ENCODE data around the gene SCRN1. TPM values are rescaled to one million over a fixed set of nuclear protein-coding genes. Genes with fewer than 3 reads are reported as not detected.

Gene SCRN1
- total and polyA plus RNA-seq, 2 of the 13 experiments (the other 11 are each of a cell fraction or from before 2014, with no cell fraction given) = 43.2 to 49.8 TPM

- 0 out of 2 replicates have a peak, but pooled peaks have one; percentile 15 for TF ChIP-seq SIX1 (CRISPR knock-in tag; IDR thresholded peaks at IDR 0.05; ENCODE audit: borderline replicate concordance)
- peak; percentile 81 for TF ChIP-seq MXD4 (CRISPR knock-in tag; IDR thresholded peaks at IDR 0.05)
- no peak for TF ChIP-seq GLMP (CRISPR knock-in tag; IDR thresholded peaks at IDR 0.05; ENCODE audit: borderline replicate concordance)
- TF ChIP-seq MLX (CRISPR knock-in tag; IDR thresholded peaks at IDR 0.05) = peak; percentile 49; the same call in 1 of the 2 replicates
- TF ChIP-seq CHCHD3 (CRISPR knock-in tag; IDR thresholded peaks at IDR 0.05) = no peak
- TF ChIP-seq ZNF205 (CRISPR knock-in tag; IDR thresholded peaks at IDR 0.05) = no peak
- peak; percentile 78; the same call in 1 of the 2 replicates for TF ChIP-seq DMAP1 (CRISPR knock-in tag; IDR thresholded peaks at IDR 0.05)
- peak; percentile 73; the same call in 1 of the 2 replicates for TF ChIP-seq TFAP4 (IDR thresholded peaks at IDR 0.05; ENCODE audit: borderline replicate concordance, low read depth)
- TF ChIP-seq CREB1 (IDR thresholded peaks at IDR 0.05) = peak; percentile 82
- TF ChIP-seq CREB1 (CRISPR knock-in tag; IDR thresholded peaks at IDR 0.05) = peak; percentile 82
- TF ChIP-seq ETV5 (CRISPR knock-in tag; IDR thresholded peaks at IDR 0.05; ENCODE audit: borderline replicate concordance) = peak; percentile 61; the same call in 1 of the 2 replicates
- no peak for TF ChIP-seq ZKSCAN5 (CRISPR knock-in tag; IDR thresholded peaks at IDR 0.05)
- TF ChIP-seq ZFYVE20 (CRISPR knock-in tag; IDR thresholded peaks at IDR 0.05; ENCODE audit: borderline replicate concordance, low read depth) = no peak
- peak; percentile 27; the same call in 1 of the 2 replicates for TF ChIP-seq FOXJ3 (CRISPR knock-in tag; IDR thresholded peaks at IDR 0.05; ENCODE audit: borderline replicate concordance)
- peak; percentile 59; the same call in 1 of the 2 replicates for TF ChIP-seq MIER3 (CRISPR knock-in tag; IDR thresholded peaks at IDR 0.05; ENCODE audit: borderline replicate concordance)
- TF ChIP-seq ZNF3 (CRISPR knock-in tag; IDR thresholded peaks at IDR 0.05) = no peak
- 0 out of 2 replicates have a peak, but pooled peaks have one; percentile 8 for TF ChIP-seq ZNF710 (CRISPR knock-in tag; IDR thresholded peaks at IDR 0.05; ENCODE audit: borderline replicate concordance)
- TF ChIP-seq ATF3 (CRISPR knock-in tag; IDR thresholded peaks at IDR 0.05) = no peak
- TF ChIP-seq FOXA3 (CRISPR knock-in tag; IDR thresholded peaks at IDR 0.05) = peak; percentile 43; the same call in 1 of the 2 replicates
- no peak; the same call in 1 of the 2 replicates for TF ChIP-seq REPIN1 (CRISPR knock-in tag; IDR thresholded peaks at IDR 0.05; ENCODE audit: borderline replicate concordance, low read depth)
- TF ChIP-seq ZBTB44 (CRISPR knock-in tag; IDR thresholded peaks at IDR 0.05) = no peak
- no peak for TF ChIP-seq BRD4 (CRISPR knock-in tag; IDR thresholded peaks at IDR 0.05)
- peak; percentile 47; the same call in 1 of the 2 replicates for TF ChIP-seq SIN3B (IDR thresholded peaks at IDR 0.05; ENCODE audit: low read length)
- TF ChIP-seq MYC (CRISPR knock-in tag; IDR thresholded peaks at IDR 0.05; ENCODE audit: borderline replicate concordance) = peak; percentile 65; the same call in 1 of the 2 replicates
These were observed 36.8 kb upstream of the SCRN1 start, which contains the start of gene FKBP14 (continued) for GRCh38 chr7:30026229-30027064.

Measured in HepG2 (cell line).